K562 treated with DMSO at 1 percent for 24 hours (cell line): ENCODE results near the gene GSDMA. TPM values are rescaled to one million over a fixed set of nuclear protein-coding genes. Genes with fewer than 3 reads are reported as not detected.

Experiments used
- total RNA-seq: library from RNA; unstranded; fragments of 300-600 nt; gene quantifications from 2 replicates; pipeline ENCODE4 v1.2.3, GENCODE V29; 2022; ENCODE audit warnings: low read depth; ENCODE audit not compliant: insufficient read depth

GSDMA gene
- total RNA-seq, result not detected in 2 replicates

GRCh38 chr17:39962642-39963220 lies at the start of gene GSDMA:
Gene GSDMA (plus strand): TSS chr17:39963004. CDS start chr17:39965688, 2,684 bp downstream.

GRCh38 chr17:39927101-39927928 lies 35.5 kb upstream of the GSDMA start, which contains the start of the genes LRRC3C and ORMDL3:
Gene LRRC3C (plus strand): TSS chr17:39927732. CDS start chr17:39941524, 13,792 bp downstream.
Gene ORMDL3 (minus strand): TSS chr17:39927601. CDS start chr17:39924203, 3,398 bp downstream.

DNA sequence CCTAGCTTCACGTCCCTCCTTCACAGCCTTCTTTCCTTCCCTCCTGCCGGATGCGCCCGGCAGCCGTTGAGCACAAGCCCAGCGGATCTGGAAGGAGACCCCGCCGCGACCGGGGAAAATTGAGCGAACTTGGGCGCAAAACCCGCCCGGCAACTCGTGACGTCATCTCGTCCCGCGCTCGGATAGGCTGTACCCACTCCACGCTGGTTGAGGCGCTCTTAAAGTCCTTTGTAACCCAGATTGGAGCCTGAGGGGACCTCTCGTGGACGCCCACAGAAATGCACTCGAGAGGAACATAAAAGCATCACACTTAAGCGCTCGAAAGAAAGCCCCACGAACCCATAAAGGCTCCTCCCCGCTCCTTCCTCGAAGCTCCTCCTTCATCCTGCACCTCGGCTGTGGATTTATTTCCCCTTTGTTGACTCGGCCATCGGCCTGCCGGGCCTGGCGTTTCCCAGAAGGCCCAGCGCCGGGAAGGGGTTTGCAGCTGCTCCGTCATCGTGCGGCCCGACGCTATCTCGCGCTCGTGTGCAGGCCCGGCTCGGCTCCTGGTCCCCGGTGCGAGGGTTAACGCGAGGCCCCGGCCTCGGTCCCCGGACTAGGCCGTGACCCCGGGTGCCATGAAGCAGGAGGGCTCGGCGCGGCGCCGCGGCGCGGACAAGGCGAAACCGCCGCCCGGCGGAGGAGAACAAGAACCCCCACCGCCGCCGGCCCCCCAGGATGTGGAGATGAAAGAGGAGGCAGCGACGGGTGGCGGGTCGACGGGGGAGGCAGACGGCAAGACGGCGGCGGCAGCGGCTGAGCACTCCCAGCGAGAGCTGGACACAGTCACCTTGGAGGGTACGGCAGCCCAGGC lies 17.8 kb downstream of the GSDMA start, which contains the start of gene PSMD3:
TSS of gene PSMD3 (plus strand) at position 457 of the 856 bp plus-strand sequence. CDS start at position 621, 164 bp downstream.

GRCh38 chr17:40015005-40015997 lies 52.5 kb downstream of the GSDMA start, which contains the start of gene CSF3:
Gene CSF3 (plus strand): TSS chr17:40015440. CDS start chr17:40015475, 35 bp downstream.

Other genes with a start within 250 kb of the GSDMA start
- gene MIEN1, start 232.5 kb upstream of the GSDMA start, total RNA-seq, result 95.9 and 103 TPM in 2 replicates
- 8.2 and 10.4 TPM in 2 replicates for gene GRB7, start 225.1 kb upstream of the GSDMA start, total RNA-seq
- gene IKZF3, start 98.7 kb upstream of the GSDMA start, total RNA-seq, result 0.05 and 0.24 TPM in 2 replicates
- not detected in 2 replicates for gene ZPBP2, start 94.8 kb upstream of the GSDMA start, total RNA-seq
- gene GSDMB, start 44.4 kb upstream of the GSDMA start, total RNA-seq, result 4.0 and 4.1 TPM in 2 replicates
- gene ORMDL3, start 35.4 kb upstream of the GSDMA start, total RNA-seq, result 35.1 and 36.0 TPM in 2 replicates
- not detected in 2 replicates for gene LRRC3C, start 35.3 kb upstream of the GSDMA start, total RNA-seq
- 272 and 279 TPM in 2 replicates for gene PSMD3, start 17.8 kb downstream of the GSDMA start, total RNA-seq
- not detected in 2 replicates for gene CSF3, start 52.4 kb downstream of the GSDMA start, total RNA-seq
- 98.1 and 109 TPM in 2 replicates for gene MED24, start 91.4 kb downstream of the GSDMA start, total RNA-seq
- 21.8 and 22.5 TPM in 2 replicates for gene THRA, start 100.0 kb downstream of the GSDMA start, total RNA-seq
- gene NR1D1, start 137.6 kb downstream of the GSDMA start, total RNA-seq, result 5.0 and 5.3 TPM in 2 replicates
- 33.4 and 35.6 TPM in 2 replicates for gene MSL1, start 159.0 kb downstream of the GSDMA start, total RNA-seq
- gene CASC3, start 177.5 kb downstream of the GSDMA start, total RNA-seq, result 38.5 and 40.2 TPM in 2 replicates
- 2.4 and 2.6 TPM in 2 replicates for gene RAPGEFL1, start 214.5 kb downstream of the GSDMA start, total RNA-seq